Erythroblast (primary cell): ENCODE results near the gene CORIN.

ENCODE experiments used
- GATA1 ChIP-seq: IDR thresholded peaks from 2 replicates; pipeline ENCODE4 v1.6.1; 2011; ENCODE audit warnings: low read depth, mild to moderate bottlenecking, control low read depth, low read length, moderate library complexity
- POLR2A ChIP-seq: IDR thresholded peaks from 2 replicates; pipeline ENCODE4 v1.6.1; 2011; ENCODE audit warnings: mild to moderate bottlenecking, low read length

GRCh38 chr4:47790105-47790504, 47.8 kb downstream of the CORIN start:
- TF ChIP-seq POLR2A (no peak), GATA1 (no peak)
